ENCODE data around the gene BAG2. TPM values are rescaled to one million over a fixed set of nuclear protein-coding genes. Genes with fewer than 3 reads are reported as not detected.

BAG2 gene
- total RNA-seq, 1 donor from 2014 or later: 15.4 TPM

DNA sequence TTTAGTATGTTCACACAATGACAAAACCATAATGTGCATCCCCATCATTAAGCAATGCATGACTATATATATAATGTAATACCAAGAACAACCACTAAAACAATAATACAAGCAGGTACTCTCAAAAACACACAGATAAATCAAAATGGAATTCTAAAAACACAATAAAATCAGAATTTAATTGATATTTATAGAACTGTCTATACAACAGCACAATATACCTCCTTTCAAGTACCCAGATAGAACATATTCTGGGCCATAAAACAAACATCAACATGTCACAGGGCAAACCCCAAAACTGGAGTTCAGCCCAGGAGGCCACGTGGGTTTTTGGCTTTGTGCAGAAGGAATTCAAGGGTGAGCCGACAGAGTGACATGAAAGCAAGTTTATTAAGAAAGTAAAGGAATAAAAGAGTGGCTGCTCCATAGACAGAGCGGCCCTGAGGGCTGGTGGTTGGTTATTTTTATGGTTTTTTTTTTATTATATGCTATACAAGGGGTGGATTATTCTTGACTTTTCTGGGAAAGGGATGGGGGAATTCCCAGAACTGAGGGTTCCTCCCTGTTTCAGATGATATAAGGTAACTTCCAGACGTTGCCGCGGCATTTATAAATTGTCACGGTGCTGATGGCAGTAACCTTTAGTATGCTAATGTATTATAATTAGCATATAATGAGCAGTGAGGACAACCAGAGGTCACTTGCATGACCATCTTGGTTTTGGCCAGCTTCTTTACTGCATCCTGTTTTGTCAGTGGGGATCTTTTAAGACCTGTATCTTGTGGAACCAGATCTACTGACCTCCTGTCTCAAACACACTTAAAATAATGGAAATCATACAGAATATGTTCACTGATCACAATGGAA lies 44.3 kb downstream of the BAG2 start:
- ATAC-seq: no peak
- no peak for DNase-seq (ENCODE audit: missing footprints)
- intact Hi-C loops (cut with DNase I): no loop called here

- intact Hi-C loops (cut with DNase I): no loop called here
- no peak for ATAC-seq
- no peak for DNase-seq (ENCODE audit: missing footprints)
Observed at GRCh38 chr6:57217270-57217669, 45.1 kb downstream of the BAG2 start.

DNA sequence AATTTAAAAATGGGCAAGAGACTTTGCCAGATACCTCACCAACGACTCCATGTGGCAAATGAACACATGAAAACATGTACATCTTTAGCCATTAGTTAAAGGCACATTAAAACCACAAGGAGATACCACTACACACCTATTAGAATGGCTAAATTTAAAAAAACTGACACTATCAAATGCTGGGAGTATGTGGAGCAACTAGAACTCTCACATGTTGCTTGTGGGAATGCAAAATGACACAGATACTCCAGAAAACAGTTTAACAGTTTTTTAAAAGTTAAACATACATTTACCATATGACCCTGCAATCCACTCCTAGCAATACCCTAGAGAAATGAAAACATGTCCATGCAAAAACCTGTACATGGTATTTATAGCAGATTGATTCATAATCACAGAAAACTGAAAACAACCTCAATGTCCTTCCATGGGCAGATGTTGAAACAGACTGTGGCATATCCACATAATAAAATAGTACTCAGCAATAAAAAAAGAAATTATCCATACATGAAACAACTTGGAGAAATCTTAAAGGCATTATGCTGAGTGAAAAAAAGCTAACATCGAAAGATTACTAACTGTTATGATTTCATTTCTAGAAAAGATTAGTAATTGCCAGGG lies 48.1 kb downstream of the BAG2 start:
- intact Hi-C loops (cut with DNase I): loop anchor here (5.0 kb wide), 1 partner anchor 97 kb away; the partner anchor contains the start of gene PRIM2
- DNase-seq (ENCODE audit: missing footprints): no peak
- ATAC-seq: no peak

DNA sequence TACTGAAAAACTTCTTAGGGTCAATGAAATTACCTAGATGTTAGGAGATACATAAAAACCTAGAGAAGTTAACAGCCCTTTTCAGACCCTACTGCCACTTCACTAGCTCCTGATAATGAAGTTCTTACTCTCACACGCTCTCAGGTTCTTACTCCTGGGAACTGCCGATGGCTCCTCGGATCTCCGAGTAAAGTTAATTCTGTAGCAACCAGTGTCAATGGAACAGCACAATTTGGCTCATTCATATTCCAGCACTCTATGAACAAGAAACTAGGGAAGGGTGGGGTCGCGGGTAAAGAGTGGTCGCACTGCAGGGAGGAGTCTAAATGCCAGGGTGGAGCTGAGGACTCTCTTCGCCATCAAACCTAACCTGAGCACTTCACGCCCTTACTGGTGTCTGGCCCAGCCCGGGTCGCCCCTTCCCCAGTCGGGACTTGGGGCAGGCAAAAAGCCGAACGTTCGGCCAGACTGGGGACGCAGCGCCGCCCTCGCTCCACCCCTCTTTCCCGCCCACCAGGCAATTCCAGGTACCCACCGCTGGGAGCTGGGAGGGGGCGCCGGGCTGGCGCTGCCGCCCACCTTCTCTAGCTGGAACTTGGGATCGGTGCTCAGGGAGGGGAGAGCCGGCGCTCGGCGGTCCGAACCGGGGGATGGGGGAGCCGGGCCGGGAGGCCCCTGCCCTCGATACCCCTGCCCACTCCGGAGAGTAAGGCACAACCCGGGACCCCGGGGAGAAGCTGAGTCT lies 49.2 kb downstream of the BAG2 start:
- DNase-seq (ENCODE audit: missing footprints) (peak; percentile 74), ATAC-seq (peak; percentile 71)
- intact Hi-C loops (cut with DNase I): loop anchor here (5.0 kb wide), 1 partner anchor 96 kb away; the partner anchor contains the start of gene PRIM2

DNA sequence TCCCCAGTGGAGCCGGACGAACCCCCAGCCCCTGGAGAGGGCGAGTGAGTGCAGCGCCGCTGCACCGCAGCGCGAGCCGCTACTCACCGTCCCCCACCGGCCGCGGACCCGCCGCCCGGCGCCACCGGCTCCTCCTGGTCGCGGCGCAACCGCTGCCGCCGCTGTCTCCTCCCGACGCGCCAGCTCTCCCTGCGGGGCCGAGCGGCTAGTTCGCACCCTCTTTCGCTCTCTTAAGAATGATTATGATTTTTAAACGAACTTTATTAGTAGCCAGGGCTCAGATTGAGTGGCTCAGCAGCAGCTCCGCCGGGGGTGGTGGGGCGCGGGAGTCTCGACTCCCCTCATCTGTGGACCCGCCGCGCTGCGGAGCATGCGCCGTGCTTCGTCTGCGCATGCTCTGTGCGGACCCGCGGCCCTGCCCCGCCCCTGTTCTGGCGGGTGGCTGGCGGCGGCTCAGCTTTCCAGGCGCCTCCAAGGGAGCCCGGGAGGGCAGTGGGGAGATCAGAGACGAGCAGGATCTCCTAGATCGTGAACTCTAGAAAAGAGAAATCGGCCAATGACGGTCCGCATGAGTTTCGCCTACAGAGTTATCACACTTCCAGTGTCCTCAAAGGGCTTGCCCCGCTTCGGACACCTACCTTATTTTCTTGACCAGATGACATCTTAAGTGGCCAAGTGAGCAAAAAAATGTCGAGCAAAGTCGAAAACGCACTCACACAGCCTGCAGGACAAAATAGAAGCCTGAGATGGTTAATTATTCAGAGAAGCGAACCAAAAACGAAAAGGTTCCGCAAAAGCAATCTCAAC lies 50.0 kb downstream of the BAG2 start, which contains the start of gene RAB23:
TSS of gene RAB23 (minus strand) at position 372 of the 807 bp plus-strand sequence. CDS start 11,927 bp downstream, outside the sequence.
- DNase-seq (ENCODE audit: missing footprints) (peak; percentile 91), ATAC-seq (peak; percentile 99)
- intact Hi-C loops (cut with DNase I): loop anchor here (2.0 to 5.0 kb wide), 2 partner anchors 49 to 95 kb away; partner anchors contain the start of genes BAG2 and PRIM2

DNA sequence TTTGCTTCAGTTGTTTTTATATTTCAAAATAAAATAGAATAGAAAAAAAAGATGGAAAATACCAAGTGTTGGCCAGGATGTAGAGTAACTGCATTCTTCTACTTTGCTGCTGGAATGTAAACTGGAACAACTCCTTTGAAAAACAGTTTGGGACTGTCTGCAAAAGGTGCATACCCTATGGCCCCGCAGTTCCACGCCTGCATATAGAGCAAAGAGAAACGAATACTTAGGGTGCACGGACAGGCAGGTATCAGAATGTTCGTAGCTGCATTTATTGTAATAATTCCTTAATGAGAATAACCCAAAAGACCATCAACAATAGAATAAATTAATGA lies 50.6 kb downstream of the BAG2 start:
- intact Hi-C loops (cut with DNase I): loop anchor here (2.0 to 5.0 kb wide), 2 partner anchors 50 to 95 kb away; partner anchors contain the start of genes BAG2 and PRIM2
- no peak for DNase-seq (ENCODE audit: missing footprints)

DNA sequence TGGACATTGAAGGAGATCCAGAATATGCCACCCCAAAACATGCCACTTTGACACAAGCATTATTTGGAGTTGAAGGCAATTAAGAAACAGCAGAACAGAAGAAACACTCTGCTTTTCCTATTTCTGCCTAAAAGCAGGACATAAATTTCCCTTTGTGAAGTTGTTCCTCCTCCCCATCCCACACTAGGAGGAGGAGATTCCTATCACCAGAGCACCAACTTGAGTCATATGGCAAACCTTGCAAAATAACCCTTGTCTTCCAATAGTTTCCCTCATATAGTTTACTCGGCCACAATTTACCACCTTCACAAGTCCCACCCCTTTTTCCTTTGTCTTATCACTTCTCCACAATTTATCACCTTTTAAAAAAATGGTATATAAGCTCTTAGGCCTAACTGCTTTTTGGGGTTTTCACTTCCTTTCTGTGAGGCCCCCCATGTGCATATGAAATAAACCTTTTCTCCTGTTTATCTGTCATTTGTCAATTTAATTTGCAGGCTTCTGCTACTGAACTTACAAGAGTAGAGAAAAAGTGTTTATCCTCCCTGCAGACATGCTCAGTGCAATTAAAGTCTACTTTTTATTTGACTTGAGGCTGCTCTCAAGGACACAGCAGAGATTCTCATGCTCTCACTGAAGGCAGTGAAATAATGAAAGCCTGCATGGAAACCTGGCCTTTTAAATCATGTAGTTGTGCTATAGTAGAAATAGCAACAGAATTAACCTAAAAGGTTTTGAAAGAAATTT lies 52.8 kb downstream of the BAG2 start:
- intact Hi-C loops (cut with DNase I): loop anchor here (5.0 kb wide), 1 partner anchor 92 kb away; the partner anchor contains the start of gene PRIM2
- no peak for ATAC-seq
- no peak for DNase-seq (ENCODE audit: missing footprints)

More for the DNA sequence above, 50.6 kb downstream of the BAG2 start:
- no peak for ATAC-seq

GRCh38 chr6:57226221-57226620 lies 54.1 kb downstream of the BAG2 start:
- intact Hi-C loops (cut with DNase I): no loop called here
- DNase-seq (ENCODE audit: missing footprints): no peak
- ATAC-seq: no peak

Other genes starting within 250 kb of the BAG2 start
- 0.30 TPM for gene BEND6, start 217.2 kb upstream of the BAG2 start, total RNA-seq
- gene KIAA1586, start 125.6 kb upstream of the BAG2 start, total RNA-seq: 6.4 TPM
- 19.0 TPM for gene ZNF451, start 82.1 kb upstream of the BAG2 start, total RNA-seq
- 12.0 TPM for gene RAB23, start 50.0 kb downstream of the BAG2 start, total RNA-seq
- gene PRIM2, start 145.3 kb downstream of the BAG2 start, total RNA-seq: 4.2 TPM

All from Right ventricle myocardium inferior (tissue), 1 donor.